Right hindlimb (tissue), 1 donor: ENCODE results near the gene DNAJC22.

ENCODE experiments used
- DNase-seq: peaks from one replicate; pipeline ENCODE4 v3.0.0-alpha.2; 2018

The DNAJC22 gene

DNA sequence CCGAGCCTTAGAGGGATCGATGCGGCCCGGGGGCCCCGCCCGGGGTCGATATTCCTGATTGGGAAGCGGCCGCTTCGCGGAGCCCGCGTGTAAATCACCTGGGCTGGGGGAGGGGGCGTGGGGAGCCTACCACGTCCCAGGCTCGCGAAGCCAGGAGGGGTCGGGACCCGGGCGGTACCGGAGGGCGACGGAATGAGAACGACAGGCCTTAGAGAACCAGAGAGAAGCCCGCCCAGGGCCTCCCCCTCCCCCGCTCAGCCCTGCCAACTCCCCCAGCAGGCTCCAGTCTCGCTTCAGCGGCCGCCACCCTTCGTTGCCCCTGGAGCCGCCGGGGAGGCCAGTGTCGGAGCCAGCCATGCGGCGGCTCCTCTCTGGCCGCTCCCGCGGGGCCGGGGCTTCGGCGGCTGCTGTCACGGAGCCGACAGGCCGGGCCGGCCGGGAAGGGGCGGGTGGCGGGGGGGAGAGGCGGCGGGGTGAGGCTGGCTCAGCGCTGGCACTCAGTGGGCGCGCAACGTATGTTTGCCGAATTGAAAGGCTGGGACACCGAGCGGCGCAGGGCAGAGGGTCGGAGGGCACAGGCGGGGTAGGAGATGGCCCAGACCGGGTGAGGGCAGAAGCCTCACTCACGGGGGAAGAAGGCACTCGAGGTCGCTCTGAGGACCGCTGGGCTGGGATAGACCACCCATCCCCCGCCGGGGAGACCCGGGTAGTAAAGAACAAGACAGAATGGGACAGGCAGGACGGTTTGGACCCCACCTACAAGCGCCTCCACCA is 1.4 kb upstream of the DNAJC22 start:
- peak; percentile 57 for DNase-seq

DNA sequence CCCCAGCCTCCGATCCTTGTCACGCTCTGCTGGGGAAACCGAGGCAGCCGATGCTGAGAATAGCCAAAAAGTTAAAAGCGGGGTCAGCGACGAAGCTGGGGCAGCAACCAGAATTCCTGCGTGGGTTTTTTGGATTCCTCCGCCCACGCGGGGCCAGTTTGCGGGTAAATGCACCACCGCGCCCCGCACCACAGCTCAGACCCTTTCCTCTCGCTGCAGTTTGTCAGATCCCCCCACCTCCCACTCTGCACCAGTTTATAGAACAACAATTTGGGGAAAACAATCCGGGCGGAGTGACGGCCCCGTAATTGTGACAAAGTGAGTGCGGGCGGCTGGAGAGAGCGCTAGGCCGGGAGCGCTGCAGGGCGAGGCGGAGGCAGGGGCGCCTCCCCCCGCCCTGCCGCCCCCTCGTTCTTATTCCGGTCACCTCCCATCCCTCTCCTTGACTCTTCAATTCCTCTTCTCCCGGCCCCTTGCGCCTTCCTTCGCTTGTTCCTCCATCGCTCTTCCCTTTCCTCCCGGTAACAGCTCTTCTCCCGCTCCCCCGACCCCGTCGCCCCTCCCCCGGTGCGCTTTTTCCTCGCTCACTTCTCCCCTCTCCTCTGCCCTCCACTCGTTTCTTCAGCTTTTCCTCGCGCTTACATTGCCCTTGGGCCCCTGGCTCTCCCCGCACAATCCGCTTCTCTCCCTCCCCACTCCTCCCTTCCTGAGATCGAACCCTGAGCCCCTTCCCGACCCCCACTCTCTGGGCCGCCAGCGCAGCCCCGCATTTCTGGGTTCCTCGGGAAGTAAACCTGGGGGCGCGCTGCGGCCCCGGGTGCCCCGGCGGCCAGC is 646 bp upstream of the DNAJC22 start:
- no peak for DNase-seq

DNA sequence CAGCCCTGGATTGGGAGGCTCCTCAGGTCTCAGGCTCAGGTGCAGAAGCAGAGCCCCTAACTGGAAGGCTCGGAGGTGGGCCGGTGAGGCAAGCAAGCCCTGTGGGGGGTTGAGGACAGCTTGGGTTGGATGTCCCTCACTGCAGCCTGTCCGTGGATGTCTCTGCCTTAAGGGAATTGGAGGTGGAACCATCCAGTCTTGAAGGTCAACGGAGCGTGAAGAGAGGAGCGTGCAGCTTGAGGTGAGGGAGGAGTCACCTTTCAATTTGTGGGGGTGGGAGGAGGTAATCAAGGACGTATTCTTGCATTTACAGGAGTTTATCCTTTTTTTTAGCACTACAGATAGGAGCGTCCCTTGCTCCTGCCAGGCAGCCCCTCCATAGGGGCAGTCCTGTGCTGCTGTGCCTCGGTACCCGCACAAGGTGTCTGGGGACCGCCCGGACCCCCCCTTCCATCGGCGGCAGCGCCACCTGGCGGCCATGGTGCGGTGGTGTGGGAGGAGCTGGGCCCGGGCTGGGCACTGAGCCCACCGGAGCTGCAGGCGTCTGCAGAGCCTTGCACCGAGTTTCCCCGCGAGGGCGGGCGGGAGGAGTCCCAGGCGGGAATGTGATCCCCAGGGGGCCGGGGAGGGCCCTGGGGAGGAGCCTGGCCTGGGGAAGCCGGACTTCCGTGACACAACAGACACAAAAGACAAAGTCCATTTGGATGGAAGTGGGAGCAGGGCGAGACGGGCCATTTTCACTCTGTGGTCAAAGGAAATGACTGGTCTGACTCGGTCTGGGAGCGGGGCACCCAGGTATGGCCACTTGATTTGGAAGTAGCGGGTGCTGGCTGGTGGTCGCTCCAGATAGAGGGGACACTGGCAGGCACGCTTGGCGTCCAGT is 864 bp downstream of the DNAJC22 start:
- DNase-seq: peak; percentile 77

GRCh38 chr12:49348781-49349180 is 2.1 kb downstream of the DNAJC22 start:
- no peak for DNase-seq

DNA sequence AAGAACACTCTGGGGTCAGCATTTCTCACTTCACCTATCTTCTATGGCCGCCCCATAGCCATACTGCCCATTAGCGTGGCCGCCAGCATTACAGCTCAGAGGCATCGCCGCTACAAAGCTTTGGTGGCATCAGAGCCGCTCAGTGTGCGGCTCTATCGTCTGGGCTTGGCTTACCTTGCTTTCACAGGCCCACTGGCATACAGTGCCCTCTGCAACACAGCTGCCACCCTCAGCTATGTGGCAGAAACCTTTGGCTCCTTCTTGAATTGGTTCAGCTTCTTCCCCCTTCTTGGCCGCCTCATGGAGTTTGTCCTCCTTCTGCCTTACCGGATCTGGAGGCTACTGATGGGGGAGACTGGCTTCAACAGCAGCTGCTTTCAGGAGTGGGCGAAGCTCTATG is 2.6 kb downstream of the DNAJC22 start:
- no peak for DNase-seq

DNA sequence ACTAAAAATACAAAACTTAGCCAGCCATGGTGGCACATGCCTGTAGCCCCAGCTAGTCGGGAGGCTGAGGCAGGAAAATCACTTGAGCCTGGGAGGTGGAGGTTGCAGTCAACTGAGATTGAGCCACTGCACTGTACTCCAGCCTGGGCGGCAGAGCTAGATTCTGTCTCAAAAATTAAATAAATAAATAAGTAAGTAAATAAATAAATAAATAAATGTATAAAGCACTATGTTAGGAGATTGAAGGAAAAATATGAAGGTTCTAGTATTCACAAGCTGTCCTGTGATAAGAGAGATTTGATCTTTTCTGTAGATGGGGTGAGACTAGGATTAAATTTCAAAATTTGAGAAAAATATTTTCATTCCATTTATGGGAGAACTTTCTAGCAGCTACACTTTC is 5.7 kb downstream of the DNAJC22 start:
- DNase-seq: no peak

- DNase-seq: no peak
Observed at GRCh38 chr12:49355913-49356312, 9.2 kb downstream of the DNAJC22 start.

DNA sequence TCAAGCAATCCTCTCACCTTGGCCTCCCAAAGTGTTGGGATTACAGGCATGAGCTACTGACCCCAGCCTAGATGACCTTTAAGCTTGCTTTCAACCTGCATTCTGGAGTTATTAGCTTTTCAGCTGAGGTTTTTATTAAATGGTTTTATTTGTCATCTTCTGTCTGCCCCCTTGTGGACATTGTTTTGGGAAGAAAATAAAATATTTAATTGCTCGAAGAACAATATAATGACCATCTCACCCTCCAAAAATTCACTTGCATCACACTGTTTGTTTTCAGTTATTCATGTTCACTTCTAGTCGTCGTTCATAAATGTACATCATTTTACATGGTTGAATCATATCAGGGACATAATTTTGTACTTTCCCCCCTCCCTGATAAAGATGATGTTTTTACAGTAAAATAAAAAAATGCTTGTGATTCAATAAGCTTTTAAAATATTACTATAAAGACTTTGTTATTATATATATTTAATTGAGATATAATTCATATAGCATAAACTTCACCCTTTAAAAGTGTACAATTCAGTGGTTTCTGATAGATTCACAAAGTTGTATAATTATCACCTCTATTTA is 10.5 kb downstream of the DNAJC22 start:
- no peak for DNase-seq

- peak; percentile 67 for DNase-seq
Observed at GRCh38 chr12:49358483-49359141, 11.9 kb downstream of the DNAJC22 start.

DNA sequence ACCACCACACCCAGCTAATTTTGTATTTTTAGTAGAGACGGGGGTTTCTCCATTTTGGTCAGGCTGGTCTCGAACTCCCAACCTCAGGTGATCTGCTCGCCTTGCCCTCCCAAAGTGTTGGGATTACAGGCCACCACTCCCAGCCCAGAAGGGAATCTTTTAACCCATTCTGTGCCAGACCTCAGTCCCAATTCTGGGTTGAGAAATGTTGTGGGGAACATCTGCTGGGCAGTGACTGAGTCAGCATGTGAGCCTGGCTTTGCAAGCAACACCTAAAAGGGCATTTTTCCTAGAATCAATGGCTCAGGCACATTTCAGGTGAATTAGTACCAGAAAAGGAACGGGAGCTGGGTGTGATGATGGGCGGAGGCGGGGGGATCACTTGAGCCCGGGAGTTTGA is 13.0 kb downstream of the DNAJC22 start:
- DNase-seq: no peak

DNA sequence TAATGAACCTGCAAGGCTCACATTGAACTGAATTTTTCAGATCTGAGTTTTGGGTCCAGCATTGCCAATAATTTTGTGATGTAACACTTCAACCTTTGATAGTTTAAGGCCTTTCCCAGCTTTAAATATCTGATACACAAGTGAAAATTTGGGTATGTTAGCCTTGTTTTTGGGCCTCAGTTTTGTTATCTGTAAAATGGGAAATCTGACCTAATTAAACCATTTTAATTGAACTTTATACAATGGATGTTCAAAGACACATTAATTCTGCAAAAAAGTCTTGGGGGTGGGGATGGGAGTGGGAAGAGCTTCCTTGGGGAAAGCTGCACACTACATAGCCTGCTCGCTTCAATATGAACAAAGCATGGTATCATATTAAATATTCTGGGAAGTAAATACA is 15.4 kb downstream of the DNAJC22 start:
- DNase-seq: no peak

DNA sequence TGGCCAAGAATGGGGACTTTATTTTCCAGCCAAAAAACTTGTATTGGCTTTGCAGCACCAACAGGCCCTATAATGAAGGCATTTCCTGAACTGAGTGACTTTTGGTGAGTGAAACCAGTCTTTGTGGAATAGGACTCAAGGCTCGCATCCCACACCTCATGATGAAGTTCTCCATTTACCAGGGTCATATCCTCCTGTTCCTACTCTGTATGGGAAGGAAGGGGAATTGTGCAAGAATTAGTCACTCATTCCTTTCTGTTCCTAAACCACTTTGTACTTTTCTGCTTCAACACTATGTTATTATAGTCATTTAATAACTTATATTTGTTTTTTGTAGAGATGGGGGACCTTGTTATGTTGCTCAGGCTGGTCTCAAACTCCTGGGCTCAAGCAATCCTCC is 18.3 kb downstream of the DNAJC22 start:
- DNase-seq: no peak

DNA sequence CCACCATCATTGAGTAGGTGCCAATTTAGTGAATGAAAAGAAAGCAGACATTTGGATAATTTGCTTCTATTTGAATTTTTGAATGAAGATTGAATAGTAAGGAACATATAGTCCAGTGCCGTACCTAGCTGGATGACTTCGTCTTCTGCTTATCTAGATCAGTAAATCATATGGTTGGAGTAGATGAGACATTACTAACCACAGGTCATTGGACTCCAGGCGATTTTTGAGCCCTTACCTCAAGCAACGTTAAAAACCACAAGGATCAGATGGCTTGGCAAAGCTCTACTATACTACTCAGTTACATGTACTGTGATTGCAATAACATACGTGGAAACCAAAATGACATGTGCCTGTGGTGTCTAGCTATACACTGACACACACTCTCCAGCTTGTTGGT is 18.9 kb downstream of the DNAJC22 start:
- no peak for DNase-seq

GRCh38 chr12:49366096-49366651 is 19.5 kb downstream of the DNAJC22 start:
- DNase-seq: no peak

- peak; percentile 99 for DNase-seq
Observed at GRCh38 chr12:49366652-49367380, 20.1 kb downstream of the DNAJC22 start.

- no peak for DNase-seq
Observed at GRCh38 chr12:49367381-49368239, 20.9 kb downstream of the DNAJC22 start, which contains the start of gene SPATS2. TSS of gene SPATS2 (plus strand) at chr12:49367462. CDS start at chr12:49461013, 93,551 bp downstream.

- DNase-seq: no peak
Observed at GRCh38 chr12:49368240-49368600, 21.5 kb downstream of the DNAJC22 start.

GRCh38 chr12:49369411-49370145 is 22.9 kb downstream of the DNAJC22 start:
- DNase-seq: peak; percentile 55

DNA sequence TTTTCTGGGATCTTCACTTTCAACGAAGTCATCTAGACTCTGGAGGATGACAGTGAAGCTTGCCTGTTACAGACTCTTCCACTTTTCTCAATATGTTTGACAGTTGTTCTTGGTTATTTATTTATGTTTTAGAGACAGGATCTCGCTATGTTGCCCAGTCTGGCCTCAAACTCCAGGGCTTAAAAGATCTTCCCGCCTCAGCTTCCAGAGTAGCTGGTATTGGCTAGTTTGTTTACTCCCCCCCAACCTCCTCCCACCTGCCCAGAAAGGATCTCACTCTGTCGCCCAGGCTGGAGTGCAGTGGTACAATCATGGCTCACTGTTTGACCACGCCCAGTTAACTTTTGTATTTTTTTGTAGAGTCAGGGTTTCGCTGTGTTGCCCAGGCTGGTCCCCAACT is 23.9 kb downstream of the DNAJC22 start:
- DNase-seq: no peak
